HUES64 (cell line): Measurements from ENCODE around the gene DUSP3.

Source experiments
- H3K27ac ChIP-seq: 2 replicates; pipeline ENCODE4 v1.7.0; 2013; ENCODE audit warnings: low read depth, low read length, inconsistent platforms
- H3K27me3 ChIP-seq: 2 replicates; pipeline ENCODE4 v1.6.1; 2013; ENCODE audit warnings: mild to moderate bottlenecking, low read length; ENCODE audit not compliant: insufficient read depth
- H3K36me3 ChIP-seq: 2 replicates; pipeline ENCODE4 v1.6.1; 2013; ENCODE audit warnings: mild to moderate bottlenecking, low read length; ENCODE audit not compliant: insufficient read depth
- H3K4me1 ChIP-seq: 2 replicates; pipeline ENCODE4 v1.6.1; 2013; ENCODE audit warnings: mild to moderate bottlenecking, low read length, moderate library complexity; ENCODE audit not compliant: insufficient read depth
- H3K4me3 ChIP-seq: 2 replicates; pipeline ENCODE4 v1.5.1; 2013; ENCODE audit warnings: mild to moderate bottlenecking, low read length, moderate library complexity
- H3K9ac ChIP-seq: 2 replicates; pipeline ENCODE4 v1.6.1; 2013; ENCODE audit warnings: mild to moderate bottlenecking, low read depth, low read length
- H3K9me3 ChIP-seq: 2 replicates; pipeline ENCODE4 v1.6.1; 2013; ENCODE audit warnings: low read depth, low read length; ENCODE audit not compliant: insufficient read depth
- WGBS: fragments of 150-250, 120-280 bp; methylation state at CpG from one replicate; pipeline ENCODE4 v1.1.7; 2013; ENCODE audit warnings: missing lambda C conversion rate; 5-methylcytosine and 5-hydroxymethylcytosine counted together

DUSP3 gene

DNA sequence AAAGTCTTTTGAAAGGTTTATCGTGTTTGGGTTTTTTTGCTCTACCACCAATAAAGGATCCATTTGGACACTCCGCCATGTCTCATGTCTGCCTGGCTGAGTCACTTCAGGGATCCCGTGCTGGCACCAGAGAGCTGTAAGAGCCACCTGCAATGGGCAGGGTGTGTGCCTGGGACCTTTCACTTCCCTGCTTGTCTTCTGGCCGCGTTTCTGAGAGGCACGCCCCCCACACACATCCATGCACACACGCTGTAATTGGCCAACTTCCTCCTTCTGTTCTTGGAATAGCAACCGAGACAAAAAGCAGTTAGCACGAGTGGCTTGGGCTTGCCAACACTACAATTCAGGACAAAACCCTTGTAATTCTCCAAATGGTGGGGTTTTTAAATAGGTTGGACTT is 10.4 kb downstream of the DUSP3 start:
- WGBS, result 87% methylated on average over 9 of the region's 9 CpGs
- H3K4me3 ChIP-seq, result no peak overlapping the region
- no peaks in the 10 kb centered on the region for H3K27me3 ChIP-seq
- peaks cover 44% of the 10 kb centered on the region for H3K36me3 ChIP-seq
- H3K4me1 ChIP-seq, result no peaks in the 10 kb centered on the region
- H3K27ac ChIP-seq, result no peak overlapping the region
- H3K9ac ChIP-seq, result no peak overlapping the region
- no peaks in the 10 kb centered on the region for H3K9me3 ChIP-seq

GRCh38 chr17:43767713-43768059 is 11.1 kb downstream of the DUSP3 start:
- Histone ChIP-seq H3K9ac (no peak overlapping the region), H3K36me3 (peaks cover 37% of the 10 kb centered on the region), H3K27ac (no peak overlapping the region), H3K4me3 (no peak overlapping the region), H3K27me3 (no peaks in the 10 kb centered on the region), H3K9me3 (no peaks in the 10 kb centered on the region), H3K4me1 (no peaks in the 10 kb centered on the region)
- WGBS, result 92% methylated on average over 5 of the region's 5 CpGs

DNA sequence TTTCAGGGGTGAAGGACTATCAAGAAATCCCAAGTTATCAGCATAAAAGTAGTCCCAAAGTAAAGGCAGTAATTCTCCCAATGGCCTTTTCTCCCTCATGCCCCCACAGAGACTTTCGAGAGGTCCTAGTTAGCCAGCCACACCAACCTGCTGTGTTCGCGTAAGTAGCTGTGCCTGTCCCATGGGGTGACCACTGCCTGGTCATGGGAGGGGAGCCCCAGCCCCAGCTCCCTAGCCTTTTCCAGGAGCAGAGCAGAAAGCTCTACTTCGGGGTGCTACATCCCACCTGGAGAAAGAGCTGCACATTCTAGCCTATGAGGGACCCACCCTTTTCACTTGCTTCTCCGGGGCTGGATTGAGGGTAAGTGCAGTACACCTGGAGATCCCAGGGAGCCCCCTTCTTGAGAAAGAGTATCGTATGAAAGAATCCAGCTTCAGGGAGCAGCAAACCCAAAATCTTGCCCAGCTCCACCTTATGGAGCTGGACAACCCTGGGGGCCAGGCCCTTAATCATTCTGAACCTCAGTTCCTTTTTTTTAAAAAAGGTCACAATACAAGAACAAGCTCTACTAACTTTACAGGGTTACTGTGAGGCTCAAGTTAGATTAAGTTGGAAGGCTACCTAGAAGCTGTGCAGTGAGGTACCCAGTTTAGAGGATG is 11.6 kb downstream of the DUSP3 start:
- no peak overlapping the region for H3K9ac ChIP-seq
- H3K27ac ChIP-seq, result no peak overlapping the region
- no peaks in the 10 kb centered on the region for H3K4me1 ChIP-seq
- 93% methylated on average over 6 of the region's 6 CpGs for WGBS
- no peaks in the 10 kb centered on the region for H3K27me3 ChIP-seq
- H3K9me3 ChIP-seq, result no peaks in the 10 kb centered on the region
- H3K4me3 ChIP-seq, result no peak overlapping the region
- H3K36me3 ChIP-seq, result peaks cover 32% of the 10 kb centered on the region

DNA sequence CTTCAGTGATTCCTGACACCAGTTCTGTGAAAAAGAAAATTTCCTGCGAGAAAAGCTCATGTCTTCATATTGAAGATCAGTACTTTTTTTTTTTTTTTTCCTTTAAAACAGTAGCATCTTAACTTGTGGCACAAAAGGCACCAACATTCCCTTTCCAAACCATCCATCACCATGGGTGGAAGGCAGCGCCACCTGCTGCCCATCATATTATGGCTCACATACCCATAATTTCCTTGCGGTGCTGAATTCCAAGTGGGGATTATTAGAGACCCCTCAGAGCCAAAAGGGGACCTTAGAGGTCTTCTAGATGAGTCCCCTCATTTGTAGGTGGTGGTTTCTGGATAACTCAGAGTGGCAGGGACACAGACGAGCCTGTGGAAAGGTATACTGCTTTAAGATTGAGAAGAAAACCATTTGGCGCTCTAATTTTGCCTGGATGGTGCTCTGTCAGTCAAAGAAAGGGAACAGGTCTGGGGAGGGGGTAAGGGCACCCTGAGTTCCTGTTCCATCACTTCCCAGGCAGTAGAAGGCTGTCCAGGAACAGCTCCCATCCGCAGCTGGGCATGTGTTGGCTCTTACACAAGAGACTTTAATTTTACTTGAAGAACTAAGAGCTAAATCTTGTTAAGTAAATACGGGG is 12.2 kb downstream of the DUSP3 start:
- Histone ChIP-seq H3K4me1 (no peaks in the 10 kb centered on the region), H3K9me3 (no peaks in the 10 kb centered on the region), H3K27ac (no peak overlapping the region), H3K36me3 (peaks cover 27% of the 10 kb centered on the region), H3K27me3 (no peaks in the 10 kb centered on the region), H3K9ac (no peak overlapping the region), H3K4me3 (no peak overlapping the region)
- 60% methylated on average over 7 of the region's 7 CpGs for WGBS

GRCh38 chr17:43760254-43760852 is 18.4 kb downstream of the DUSP3 start:
- peaks cover 24% of the 10 kb centered on the region for H3K27me3 ChIP-seq
- H3K4me1 ChIP-seq, result peaks cover 10% of the 10 kb centered on the region; the same call in 1 of the 2 replicates
- no peaks in the 10 kb centered on the region for H3K9me3 ChIP-seq
- 0% methylated on average over 10 of the region's 10 CpGs for WGBS
- H3K36me3 ChIP-seq, result no peaks in the 10 kb centered on the region
- H3K9ac ChIP-seq, result no peak overlapping the region
- H3K4me3 ChIP-seq, result peak overlapping the region; percentile 19; the same call in 1 of the 2 replicates
- H3K27ac ChIP-seq, result no peak overlapping the region

DNA sequence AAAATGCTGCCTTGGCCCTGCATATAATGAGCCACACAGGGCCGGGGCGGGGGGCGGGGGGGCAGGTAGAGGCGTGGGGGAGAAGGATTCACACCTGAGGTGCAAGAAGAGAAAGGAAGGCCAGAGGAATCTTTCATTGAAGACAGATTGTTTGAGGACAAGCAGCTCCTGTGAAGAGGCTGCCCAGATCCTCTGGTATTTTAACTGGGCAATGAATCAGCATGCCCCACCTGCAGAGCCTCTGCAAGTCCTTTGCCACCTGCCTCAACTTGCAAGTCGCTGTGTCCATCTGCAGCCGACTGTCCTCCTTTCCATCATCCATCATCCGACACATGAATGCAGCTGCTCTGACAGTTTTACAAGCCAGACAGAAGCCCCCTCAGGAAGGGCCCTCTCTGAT is 18.9 kb downstream of the DUSP3 start:
- Histone ChIP-seq H3K4me3 (peak overlapping the region; percentile 19; the same call in 1 of the 2 replicates), H3K9ac (no peak overlapping the region), H3K27ac (no peak overlapping the region), H3K36me3 (no peaks in the 10 kb centered on the region), H3K4me1 (peaks cover 12% of the 10 kb centered on the region), H3K27me3 (peaks cover 29% of the 10 kb centered on the region), H3K9me3 (no peaks in the 10 kb centered on the region)
- 47% methylated on average over 7 of the region's 7 CpGs for WGBS

- Histone ChIP-seq H3K36me3 (no peaks in the 10 kb centered on the region), H3K4me1 (peaks cover 14% of the 10 kb centered on the region), H3K9me3 (no peaks in the 10 kb centered on the region), H3K9ac (no peak within 1 kb of the TSS), H3K27me3 (peaks cover 41% of the 10 kb centered on the region), H3K27ac (no peak within 1 kb of the TSS), H3K4me3 (no peak within 1 kb of the TSS)
- WGBS, result 85% methylated on average over 24 of the region's 24 CpGs
Measured at GRCh38 chr17:43758497-43759174, 20.1 kb downstream of the DUSP3 start, which contains the start of gene SOST. TSS of gene SOST (minus strand) at chr17:43758791. CDS start at chr17:43758741, 50 bp downstream.

DNA sequence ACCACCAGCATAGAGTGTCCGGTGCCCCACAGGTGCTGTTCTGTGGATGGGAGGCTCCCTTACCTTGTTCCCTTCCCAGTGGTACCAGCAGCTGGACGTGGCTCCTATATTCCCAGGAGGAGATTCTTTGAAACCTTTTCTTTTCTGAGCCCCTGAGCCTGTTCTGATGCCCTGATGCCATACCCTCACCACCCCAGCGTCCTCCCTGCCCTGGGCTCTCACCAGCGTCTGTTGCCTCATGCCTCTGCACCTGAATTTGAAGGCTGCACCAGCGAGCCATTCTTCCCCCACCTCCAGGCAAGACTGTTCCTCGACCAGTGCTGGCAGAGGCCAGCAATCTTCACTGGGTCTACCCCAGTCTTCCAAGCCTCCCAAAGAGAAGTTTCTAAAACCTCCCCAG is 20.7 kb downstream of the DUSP3 start:
- Histone ChIP-seq H3K9ac (no peak overlapping the region), H3K9me3 (no peaks in the 10 kb centered on the region), H3K27me3 (peaks cover 45% of the 10 kb centered on the region), H3K27ac (no peak overlapping the region), H3K4me3 (no peak overlapping the region), H3K36me3 (no peaks in the 10 kb centered on the region), H3K4me1 (peaks cover 14% of the 10 kb centered on the region)
- 88% methylated on average over 6 of the region's 6 CpGs for WGBS

- no peak overlapping the region for H3K9ac ChIP-seq
- H3K36me3 ChIP-seq, result no peaks in the 10 kb centered on the region
- peaks cover 14% of the 10 kb centered on the region for H3K4me1 ChIP-seq
- H3K27me3 ChIP-seq, result peaks cover 45% of the 10 kb centered on the region
- 87% methylated on average over 8 of the region's 8 CpGs for WGBS
- no peak overlapping the region for H3K4me3 ChIP-seq
- no peaks in the 10 kb centered on the region for H3K9me3 ChIP-seq
- H3K27ac ChIP-seq, result no peak overlapping the region
Measured at GRCh38 chr17:43757171-43757660, 21.6 kb downstream of the DUSP3 start.

GRCh38 chr17:43756201-43756600 is 22.6 kb downstream of the DUSP3 start:
- Histone ChIP-seq H3K27ac (no peak overlapping the region), H3K9ac (no peak overlapping the region), H3K36me3 (no peaks in the 10 kb centered on the region), H3K4me3 (no peak overlapping the region), H3K4me1 (peaks cover 14% of the 10 kb centered on the region), H3K27me3 (peaks cover 45% of the 10 kb centered on the region), H3K9me3 (no peaks in the 10 kb centered on the region)
- 62% methylated on average over 6 of the region's 6 CpGs for WGBS

DNA sequence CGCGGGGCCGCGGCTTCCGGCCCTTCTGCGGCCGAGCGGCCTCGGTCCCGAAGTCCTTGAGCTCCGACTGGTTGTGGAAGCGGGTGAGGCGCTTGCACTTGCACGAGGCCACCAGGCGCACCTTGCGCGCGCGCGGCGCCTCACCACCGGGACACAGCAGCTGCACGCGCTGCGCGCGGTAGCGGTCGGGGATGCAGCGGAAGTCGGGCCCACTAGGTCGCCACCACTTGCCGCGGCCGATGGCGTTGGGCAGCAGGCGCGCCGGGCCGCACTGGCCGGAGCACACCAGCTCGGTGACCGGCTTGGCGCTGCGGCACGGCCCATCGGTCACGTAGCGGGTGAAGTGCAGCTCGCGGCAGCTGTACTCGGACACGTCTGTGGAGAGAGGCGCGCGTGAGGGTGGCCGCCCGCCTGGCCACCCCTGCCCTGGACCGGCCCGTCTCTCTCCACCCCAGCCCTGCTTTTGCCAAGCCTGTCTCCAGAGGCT is 23.3 kb downstream of the DUSP3 start:
- Histone ChIP-seq H3K27ac (no peak overlapping the region), H3K27me3 (peaks cover 45% of the 10 kb centered on the region)
- 94% methylated on average over 60 of the region's 60 CpGs for WGBS

More for the DNA sequence above, 23.3 kb downstream of the DUSP3 start:
- no peaks in the 10 kb centered on the region for H3K9me3 ChIP-seq
- no peaks in the 10 kb centered on the region for H3K36me3 ChIP-seq
- peak overlapping the region; percentile 58 for H3K9ac ChIP-seq
- H3K4me1 ChIP-seq, result peaks cover 14% of the 10 kb centered on the region
- peak overlapping the region; percentile 42 for H3K4me3 ChIP-seq
